ENCODE results near the gene CYP4F11. TPM values are rescaled to one million over a fixed set of nuclear protein-coding genes. Genes with fewer than 3 reads are reported as not detected.

The CYP4F11 gene, protein sequence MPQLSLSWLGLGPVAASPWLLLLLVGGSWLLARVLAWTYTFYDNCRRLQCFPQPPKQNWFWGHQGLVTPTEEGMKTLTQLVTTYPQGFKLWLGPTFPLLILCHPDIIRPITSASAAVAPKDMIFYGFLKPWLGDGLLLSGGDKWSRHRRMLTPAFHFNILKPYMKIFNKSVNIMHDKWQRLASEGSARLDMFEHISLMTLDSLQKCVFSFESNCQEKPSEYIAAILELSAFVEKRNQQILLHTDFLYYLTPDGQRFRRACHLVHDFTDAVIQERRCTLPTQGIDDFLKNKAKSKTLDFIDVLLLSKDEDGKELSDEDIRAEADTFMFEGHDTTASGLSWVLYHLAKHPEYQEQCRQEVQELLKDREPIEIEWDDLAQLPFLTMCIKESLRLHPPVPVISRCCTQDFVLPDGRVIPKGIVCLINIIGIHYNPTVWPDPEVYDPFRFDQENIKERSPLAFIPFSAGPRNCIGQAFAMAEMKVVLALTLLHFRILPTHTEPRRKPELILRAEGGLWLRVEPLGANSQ
- total RNA-seq, result 1 to 10 TPM in 1 of 2 donors, not detected in 1; 2.3 TPM
- polyA plus RNA-seq (ENCODE audit: insufficient read length in 6 of 6), result under 1 TPM in 1 of 6 donors, not detected in 5; 0.04 TPM
- long read RNA-seq, donor 1, result 0 reads
- long read RNA-seq, donor 2, result 0 reads
- long read RNA-seq, donor 3, result 0 reads
- long read RNA-seq, donor 4, result 0 reads
- long read RNA-seq, donor 5, result 0 reads
- long read RNA-seq, donor 6, result 0 reads
- long read RNA-seq, donor 7, result 0 reads
- long read RNA-seq, donor 8, result 0 reads
- long read RNA-seq, donor 9, result 0 reads
- long read RNA-seq, donor 10, result 0 reads
- long read RNA-seq, donor 11, result 0 reads
- long read RNA-seq, donor 12, result 0 reads

DNA sequence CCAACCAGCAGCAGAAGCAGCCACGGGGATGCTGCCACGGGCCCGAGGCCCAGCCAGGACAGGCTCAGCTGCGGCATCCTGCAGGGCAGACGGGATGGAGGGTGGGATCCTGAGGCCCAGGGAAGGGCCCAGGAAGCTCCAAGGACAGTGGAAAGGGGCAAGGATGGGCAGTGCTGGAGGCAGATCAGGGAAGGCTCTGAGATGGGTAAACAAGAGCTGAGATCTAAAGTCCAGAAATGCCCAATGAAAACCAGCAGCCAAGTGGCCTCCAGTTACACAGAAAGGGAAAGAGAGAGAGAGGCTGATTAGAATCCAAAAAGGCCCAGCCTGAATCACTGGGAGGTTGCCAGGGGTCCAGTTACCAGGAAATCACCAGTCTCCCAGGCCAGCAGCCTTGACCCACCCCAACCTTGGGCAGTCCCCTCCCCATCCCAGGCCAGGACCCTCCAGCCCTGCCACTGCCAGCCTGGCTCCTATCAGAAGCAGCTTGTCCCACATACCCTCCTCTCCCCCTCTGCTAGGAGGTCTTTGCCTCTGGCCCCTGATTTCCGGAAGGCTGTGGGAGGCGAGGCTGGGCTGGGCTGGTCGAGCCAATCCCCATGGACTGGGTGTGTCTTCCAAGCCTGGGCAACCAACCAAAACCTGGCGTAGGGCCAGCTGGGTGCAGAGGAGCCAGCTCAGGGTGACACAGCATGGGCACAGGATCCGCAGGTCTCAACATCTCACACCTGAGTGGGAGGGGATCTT is at the start of gene CYP4F11:
CYP4F11 (minus strand) TSS at position 198 of the 747 bp plus-strand sequence; CDS start at position 77, 121 bp downstream.
- intact Hi-C loops (cut with DNase I), result no loop called here
- H3K27ac ChIP-seq, result no peak within 1 kb of the TSS
- ATAC-seq, result peak; percentile 18

DNA sequence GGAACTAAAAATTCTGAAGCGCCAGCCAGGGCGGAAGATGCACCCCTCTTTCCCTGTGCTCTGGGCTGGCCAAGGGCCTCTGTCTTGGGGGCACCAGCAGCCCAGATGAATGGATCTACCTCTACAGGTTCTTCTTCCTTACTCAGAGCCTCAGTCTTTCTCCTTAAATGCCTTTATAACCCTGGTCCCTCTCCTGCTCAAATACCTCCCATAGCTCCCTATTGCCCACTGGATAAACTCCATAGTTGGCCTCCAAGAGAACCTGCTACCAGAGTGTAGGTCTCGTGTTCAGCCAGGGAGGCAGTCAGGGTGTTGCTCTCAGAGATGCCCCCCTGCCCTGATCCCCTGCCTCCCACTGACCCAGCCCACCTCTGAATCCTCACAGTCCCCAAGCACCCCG is 45.0 kb upstream of the CYP4F11 start:
- DNase-seq (no peak), ATAC-seq (no peak)
- no peak overlapping the region for H3K27ac ChIP-seq
- TF ChIP-seq, protein P1, sequence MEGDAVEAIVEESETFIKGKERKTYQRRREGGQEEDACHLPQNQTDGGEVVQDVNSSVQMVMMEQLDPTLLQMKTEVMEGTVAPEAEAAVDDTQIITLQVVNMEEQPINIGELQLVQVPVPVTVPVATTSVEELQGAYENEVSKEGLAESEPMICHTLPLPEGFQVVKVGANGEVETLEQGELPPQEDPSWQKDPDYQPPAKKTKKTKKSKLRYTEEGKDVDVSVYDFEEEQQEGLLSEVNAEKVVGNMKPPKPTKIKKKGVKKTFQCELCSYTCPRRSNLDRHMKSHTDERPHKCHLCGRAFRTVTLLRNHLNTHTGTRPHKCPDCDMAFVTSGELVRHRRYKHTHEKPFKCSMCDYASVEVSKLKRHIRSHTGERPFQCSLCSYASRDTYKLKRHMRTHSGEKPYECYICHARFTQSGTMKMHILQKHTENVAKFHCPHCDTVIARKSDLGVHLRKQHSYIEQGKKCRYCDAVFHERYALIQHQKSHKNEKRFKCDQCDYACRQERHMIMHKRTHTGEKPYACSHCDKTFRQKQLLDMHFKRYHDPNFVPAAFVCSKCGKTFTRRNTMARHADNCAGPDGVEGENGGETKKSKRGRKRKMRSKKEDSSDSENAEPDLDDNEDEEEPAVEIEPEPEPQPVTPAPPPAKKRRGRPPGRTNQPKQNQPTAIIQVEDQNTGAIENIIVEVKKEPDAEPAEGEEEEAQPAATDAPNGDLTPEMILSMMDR (IDR thresholded peaks at IDR 0.05), result no peak
- peaks cover 0 to 22% of the 10 kb centered on the region in 2 donors for H3K9me3 ChIP-seq
- no peak overlapping the region for H3K4me3 ChIP-seq
- H3K27me3 ChIP-seq, result peaks cover 0 to 46% of the 10 kb centered on the region in 2 donors
- no peaks in the 10 kb centered on the region for H3K36me3 ChIP-seq
- intact Hi-C loops (cut with DNase I), result no loop called here
- H3K4me1 ChIP-seq, result no peaks in the 10 kb centered on the region

More for the DNA sequence above, at the start of gene CYP4F11:
- Histone ChIP-seq H3K4me1 (no peaks in the 10 kb centered on the region), H3K9me3 (peaks cover 0 to 4% of the 10 kb centered on the region in 2 donors), H3K36me3 (no peaks in the 10 kb centered on the region), H3K4me3 (no peak within 1 kb of the TSS), H3K27me3 (peaks cover 2 to 5% of the 10 kb centered on the region in 2 donors)
- peak in 1 of 4 donors; percentile 83 for DNase-seq
- TF ChIP-seq, protein P1 (IDR thresholded peaks at IDR 0.05), result no peak

DNA sequence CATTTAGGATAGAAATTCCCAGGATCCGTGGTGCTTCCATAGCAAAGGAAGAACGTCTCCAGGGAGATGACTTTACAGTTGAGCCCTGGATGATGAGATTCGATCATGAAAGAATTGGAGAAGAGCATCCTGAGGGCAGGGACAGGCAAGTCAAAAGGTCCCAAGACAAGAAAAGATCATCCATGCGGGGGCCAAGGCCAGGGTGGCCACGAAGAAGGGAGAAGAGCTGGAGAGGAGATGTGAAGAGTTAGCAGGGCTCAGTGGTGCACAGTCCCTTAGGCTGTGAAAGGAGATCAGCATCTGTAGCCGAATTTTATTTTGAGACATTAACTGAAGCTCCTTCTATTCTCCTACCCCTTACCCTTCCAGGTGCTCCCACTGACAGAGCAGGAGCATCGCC is 43.4 kb upstream of the CYP4F11 start:
- no peak overlapping the region for H3K4me3 ChIP-seq
- intact Hi-C loops (cut with DNase I), result no loop called here
- ATAC-seq, result no peak
- TF ChIP-seq, protein P1 (IDR thresholded peaks at IDR 0.05), result no peak
- peaks cover 0 to 46% of the 10 kb centered on the region in 2 donors for H3K27me3 ChIP-seq
- H3K9me3 ChIP-seq, result peaks cover 0 to 16% of the 10 kb centered on the region in 2 donors
- no peak overlapping the region for H3K27ac ChIP-seq
- no peak for DNase-seq
- no peaks in the 10 kb centered on the region for H3K36me3 ChIP-seq
- H3K4me1 ChIP-seq, result no peaks in the 10 kb centered on the region

DNA sequence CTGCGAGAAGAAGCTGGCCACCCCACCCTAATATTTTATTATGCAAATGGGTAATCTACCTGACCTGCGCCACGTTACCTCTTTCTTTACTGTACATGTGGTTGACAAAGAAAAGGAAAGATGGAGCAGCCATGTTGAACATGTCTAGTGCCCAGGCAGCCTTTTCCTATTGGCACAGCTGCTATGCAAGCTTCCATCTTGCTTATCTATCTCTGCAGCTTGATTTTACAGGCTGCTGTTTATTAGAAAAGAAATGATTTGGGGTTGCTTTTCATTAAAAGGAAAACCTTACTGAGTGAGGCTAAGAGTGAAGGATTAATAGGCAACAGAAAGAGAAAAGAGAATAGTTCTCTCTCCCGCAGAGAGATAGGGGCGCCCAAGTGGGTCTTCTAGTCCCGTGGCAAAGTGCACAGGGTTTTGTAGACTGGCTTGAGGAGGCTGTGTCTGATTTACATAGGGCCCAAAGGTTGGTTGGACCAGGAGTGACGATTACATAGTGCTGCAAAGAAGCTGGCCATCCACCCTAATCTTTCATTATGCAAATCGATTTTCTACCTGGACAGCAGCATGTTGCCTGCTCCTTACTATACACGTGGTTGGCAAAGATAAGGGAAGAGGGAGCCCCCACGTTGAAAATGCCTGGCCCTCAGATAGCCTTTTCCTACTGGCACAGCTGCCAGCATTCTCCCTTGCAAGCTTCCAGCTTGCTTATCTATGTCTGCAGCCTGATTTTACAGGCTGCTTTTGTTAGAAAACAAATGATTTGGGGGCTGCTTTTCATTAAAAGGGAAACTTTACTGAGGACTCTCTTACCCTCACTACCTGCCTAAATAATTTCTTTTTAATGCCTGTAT is 42.7 kb upstream of the CYP4F11 start:
- TF ChIP-seq, protein P1 (IDR thresholded peaks at IDR 0.05), result no peak

More for the DNA sequence above, 42.7 kb upstream of the CYP4F11 start:
- Histone ChIP-seq H3K4me1 (no peaks in the 10 kb centered on the region), H3K27me3 (peaks cover 0 to 46% of the 10 kb centered on the region in 2 donors), H3K9me3 (peaks cover 0 to 9% of the 10 kb centered on the region in 2 donors), H3K27ac (no peak overlapping the region), H3K4me3 (no peak overlapping the region), H3K36me3 (no peaks in the 10 kb centered on the region)
- DNase-seq (no peak), ATAC-seq (no peak)
- intact Hi-C loops (cut with DNase I), result no loop called here

Data from left lung (tissue), 14 donors.